OCI-LY1 (cell line): ENCODE results near the gene ETV6.
A peak's percentile ranks its signal among the peaks of the same experiment; 100 is the strongest.

Experiments used
- H2AFZ ChIP-seq: fragments of 200-600 bp; sonication (generic), shearing (Covaris generic); 2 replicates; pipeline ENCODE4 v1.6.0; 2014; ENCODE audit warnings: antibody characterized with exemption, mild to moderate bottlenecking, low read length
- H3F3A ChIP-seq: fragments of 200-600 bp; sonication (generic), shearing (Covaris generic); 2 replicates; pipeline ENCODE4 v1.6.0; 2014; ENCODE audit warnings: mild to moderate bottlenecking, antibody characterized with exemption, low read length, moderate library complexity; ENCODE audit not compliant: insufficient read depth
- H3K27ac ChIP-seq: fragments of 200-600 bp; sonication (generic); 2 replicates; pipeline ENCODE4 v1.5.1; 2014; ENCODE audit warnings: low read length, mixed run types, mild to moderate bottlenecking, low read depth; ENCODE audit not compliant: poor library complexity, severe bottlenecking
- H3K27me3 ChIP-seq: fragments of 200-600 bp; sonication (generic); 2 replicates; pipeline ENCODE4 v1.6.0; 2014; ENCODE audit warnings: antibody characterized with exemption, mild to moderate bottlenecking, low read length, moderate library complexity; ENCODE audit not compliant: insufficient read depth
- H3K36me3 ChIP-seq: fragments of 200-600 bp; sonication (generic); 2 replicates; pipeline ENCODE4 v1.6.1; 2014; ENCODE audit warnings: mild to moderate bottlenecking, antibody characterized with exemption, low read length, moderate library complexity, mixed read lengths; ENCODE audit not compliant: insufficient read depth
- H3K4me1 ChIP-seq: fragments of 200-600 bp; sonication (generic); 2 replicates; pipeline ENCODE4 v1.5.1; 2014; ENCODE audit warnings: mild to moderate bottlenecking, low read length, moderate library complexity; ENCODE audit not compliant: insufficient read depth, severe bottlenecking
- H3K4me2 ChIP-seq: fragments of 200-600 bp; sonication (generic), shearing (Covaris generic); 2 replicates; pipeline ENCODE4 v1.6.1; 2014; ENCODE audit warnings: low read length
- H3K4me3 ChIP-seq: fragments of 200-600 bp; sonication (generic); 2 replicates; pipeline ENCODE4 v1.5.1; 2014; ENCODE audit warnings: low read length, low read depth, mild to moderate bottlenecking, mixed read lengths; ENCODE audit not compliant: poor library complexity, severe bottlenecking
- H3K79me2 ChIP-seq: fragments of 200-600 bp; shearing (Covaris generic); 2 replicates; pipeline ENCODE4 v1.6.1; 2016; ENCODE audit warnings: mixed run types, low read length, mixed read lengths; ENCODE audit not compliant: insufficient read depth
- H3K9ac ChIP-seq: fragments of 200-600 bp; sonication (generic), shearing (Covaris generic); 2 replicates; pipeline ENCODE4 v1.6.1; 2014; ENCODE audit warnings: mild to moderate bottlenecking, low read length, mixed read lengths
- H3K9me2 ChIP-seq: fragments of 200-600 bp; sonication (generic), shearing (Covaris generic); 2 replicates; pipeline ENCODE4 v1.6.1; 2014; ENCODE audit warnings: low read depth, mild to moderate bottlenecking, low read length, mixed read lengths
- H3K9me3 ChIP-seq: fragments of 200-600 bp; shearing (Covaris generic); 2 replicates; pipeline ENCODE4 v1.6.1; 2014; ENCODE audit warnings: low read length, mixed read lengths
- H4K20me1 ChIP-seq: fragments of 200-600 bp; sonication (generic), shearing (Covaris generic); 2 replicates; pipeline ENCODE4 v1.6.0; 2016; ENCODE audit warnings: mild to moderate bottlenecking, low read length; ENCODE audit not compliant: insufficient read depth
- CTCF ChIP-seq: fragments of 200-600 bp; sonication (generic), shearing (Covaris generic); IDR thresholded peaks from 2 replicates; pipeline ENCODE4 v1.5.1; 2017; ENCODE audit warnings: mild to moderate bottlenecking, antibody characterized with exemption, low read length, moderate library complexity, mixed read lengths
- EZH2 ChIP-seq: fragments of 200-600 bp; sonication (generic), shearing (Covaris generic); IDR thresholded peaks from 2 replicates; pipeline ENCODE4 v1.8.0; 2017; ENCODE audit warnings: borderline replicate concordance, mixed run types, mild to moderate bottlenecking, antibody characterized with exemption, low read length, moderate library complexity, mixed read lengths

The ETV6 gene

GRCh38 chr12:11651785-11652184, 2.3 kb downstream of the ETV6 start:
- H3K4me2 ChIP-seq: peak overlapping the region; percentile 77
- peak overlapping the region; percentile 76 for H3K9ac ChIP-seq
- H3K79me2 ChIP-seq: no peaks in the 10 kb centered on the region; the same call in 1 of the 2 replicates
- peak overlapping the region; percentile 75 for H3K4me3 ChIP-seq
- H3K9me2 ChIP-seq: no peaks in the 10 kb centered on the region
- no peaks in the 10 kb centered on the region for H3K9me3 ChIP-seq
- no peak overlapping the region for H2AFZ ChIP-seq
- H3K4me1 ChIP-seq: peaks cover 41% of the 10 kb centered on the region
- peak overlapping the region; percentile 90 for H3K27ac ChIP-seq
- H3F3A ChIP-seq: 0 out of 2 replicates have a peak, but pooled peaks cover 4% of the 10 kb centered on the region
- H3K36me3 ChIP-seq: no peaks in the 10 kb centered on the region
- TF ChIP-seq EZH2: no peak
- TF ChIP-seq CTCF: no peak
- no peaks in the 10 kb centered on the region for H3K27me3 ChIP-seq
- H4K20me1 ChIP-seq: no peaks in the 10 kb centered on the region

DNA sequence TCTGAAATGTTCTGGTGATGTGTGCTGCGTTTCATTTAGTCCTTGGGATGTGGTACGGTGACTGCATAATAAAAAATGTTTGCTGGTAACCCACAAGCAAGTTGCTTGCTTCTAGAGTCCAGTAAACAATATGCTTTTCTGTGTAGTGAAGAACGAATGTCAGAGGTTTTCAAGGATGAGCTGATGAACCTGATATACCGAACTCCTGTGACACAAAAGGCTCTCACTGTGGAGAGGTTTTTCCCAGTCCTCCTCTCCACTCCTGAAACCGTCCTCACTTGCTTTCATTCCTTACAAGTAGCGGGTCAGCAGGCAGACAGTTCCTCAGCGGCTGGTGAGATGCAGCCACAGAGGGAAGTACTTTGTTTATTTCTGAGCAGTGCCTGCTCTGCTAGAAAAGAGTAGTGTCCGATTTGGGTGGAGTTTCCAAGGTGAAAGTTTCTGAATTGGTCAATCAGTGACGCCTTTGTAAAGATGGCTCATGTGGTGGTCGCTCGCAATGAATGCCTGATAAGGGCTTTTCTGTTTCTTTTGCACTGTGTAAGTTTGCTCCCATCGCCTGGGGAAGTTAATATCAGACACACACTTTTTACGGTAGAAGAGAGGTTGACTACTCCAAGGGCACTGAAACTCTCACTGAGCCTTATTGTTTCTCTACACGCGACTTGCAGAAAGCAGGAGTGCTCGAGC, 3.0 kb downstream of the ETV6 start:
- H3K9ac ChIP-seq: peak overlapping the region; percentile 76
- H3K4me2 ChIP-seq: peak overlapping the region; percentile 77
- no peak overlapping the region for H2AFZ ChIP-seq
- H3F3A ChIP-seq: 0 out of 2 replicates have a peak, but pooled peaks cover 4% of the 10 kb centered on the region
- no peaks in the 10 kb centered on the region for H3K27me3 ChIP-seq
- peak overlapping the region; percentile 90 for H3K27ac ChIP-seq
- TF ChIP-seq EZH2 (no peak), CTCF (no peak)
- H4K20me1 ChIP-seq: no peaks in the 10 kb centered on the region
- no peaks in the 10 kb centered on the region for H3K9me3 ChIP-seq
- H3K4me3 ChIP-seq: peak overlapping the region; percentile 75
- H3K79me2 ChIP-seq: no peaks in the 10 kb centered on the region; the same call in 1 of the 2 replicates
- H3K36me3 ChIP-seq: no peaks in the 10 kb centered on the region
- H3K9me2 ChIP-seq: no peaks in the 10 kb centered on the region
- H3K4me1 ChIP-seq: peaks cover 41% of the 10 kb centered on the region

DNA sequence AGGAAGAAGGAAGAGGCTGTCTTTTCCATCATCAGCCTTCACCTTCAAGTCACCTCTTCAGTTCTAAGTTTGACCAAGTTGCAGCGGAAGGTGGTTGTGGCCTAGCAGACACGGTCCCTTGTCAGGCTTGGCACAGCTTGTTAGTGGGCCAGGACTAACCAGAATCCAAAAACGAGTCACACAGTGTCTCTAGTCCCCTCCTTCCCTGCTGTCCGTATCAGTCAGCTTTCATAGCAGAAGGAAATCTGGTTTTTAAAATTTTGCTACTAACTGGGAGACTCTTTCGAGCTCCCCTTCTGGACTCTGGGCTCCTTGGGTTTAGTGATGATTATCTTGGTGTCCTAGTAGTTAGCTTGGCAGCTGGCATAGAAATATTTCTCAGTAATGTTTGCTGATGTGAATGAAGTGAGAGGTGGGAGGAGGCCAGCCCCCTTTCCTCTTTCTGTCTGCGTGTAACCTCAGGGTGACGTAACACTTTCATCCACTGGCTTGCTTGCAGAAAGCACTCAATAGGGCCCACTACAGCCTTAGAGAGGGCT, 3.8 kb downstream of the ETV6 start:
- Histone ChIP-seq H3K4me1 (peaks cover 41% of the 10 kb centered on the region), H3K27ac (peak overlapping the region; percentile 90), H3F3A (0 out of 2 replicates have a peak, but pooled peaks cover 4% of the 10 kb centered on the region), H3K36me3 (no peaks in the 10 kb centered on the region), H3K4me2 (peak overlapping the region; percentile 77), H2AFZ (no peak overlapping the region), H3K9me2 (no peaks in the 10 kb centered on the region), H3K9ac (peak overlapping the region; percentile 76), H3K9me3 (no peaks in the 10 kb centered on the region), H3K4me3 (peak overlapping the region; percentile 75), H3K27me3 (no peaks in the 10 kb centered on the region), H3K79me2 (no peaks in the 10 kb centered on the region; the same call in 1 of the 2 replicates), H4K20me1 (no peaks in the 10 kb centered on the region)
- TF ChIP-seq EZH2 (no peak), CTCF (no peak)
